Endodermal cell (in vitro differentiated cells): Measurements from ENCODE around the gene IL23A. TPM values are rescaled to one million over a fixed set of nuclear protein-coding genes. Genes with fewer than 3 reads are reported as not detected.

Experiments
- DNase-seq: peaks from one replicate; pipeline ENCODE4 v3.0.0-alpha.2; 2017
- H3K27ac ChIP-seq: 2 replicates; pipeline ENCODE4 v1.5.1; 2013; ENCODE audit warnings: mild to moderate bottlenecking, low read depth, low read length, moderate library complexity
- H3K27me3 ChIP-seq: 2 replicates; pipeline ENCODE4 v1.6.1; 2013; ENCODE audit warnings: mild to moderate bottlenecking, low read length, moderate library complexity; ENCODE audit not compliant: insufficient read depth, control insufficient read depth, poor library complexity, severe bottlenecking
- H3K36me3 ChIP-seq: 2 replicates; pipeline ENCODE4 v1.7.0; 2013; ENCODE audit warnings: mild to moderate bottlenecking, low read length, moderate library complexity; ENCODE audit not compliant: control insufficient read depth, insufficient read depth
- H3K4me1 ChIP-seq: one replicate; pipeline ENCODE4 v1.7.0; 2013; ENCODE audit warnings: low read length; ENCODE audit not compliant: control insufficient read depth, insufficient read depth
- H3K4me3 ChIP-seq: 2 replicates; pipeline ENCODE4 v1.5.1; 2013; ENCODE audit warnings: mild to moderate bottlenecking, low read length, moderate library complexity
- H3K9ac ChIP-seq: 2 replicates; pipeline ENCODE4 v1.6.1; 2013; ENCODE audit warnings: mild to moderate bottlenecking, low read length, moderate library complexity; ENCODE audit not compliant: poor library complexity, severe bottlenecking; ENCODE audit errors: extremely low read depth
- H3K9me3 ChIP-seq: 2 replicates; pipeline ENCODE4 v1.6.1; 2013; ENCODE audit warnings: mild to moderate bottlenecking, low read length, moderate library complexity; ENCODE audit not compliant: control insufficient read depth
- H3K27ac Mint-ChIP-seq: 2 replicates; pipeline ENCODE4 v1.8.0; 2020; ENCODE audit warnings: mixed read lengths
- H3K27me3 Mint-ChIP-seq: 2 replicates; pipeline ENCODE4 v1.8.0; 2021; ENCODE audit warnings: mild to moderate bottlenecking, mixed read lengths; ENCODE audit not compliant: insufficient read depth
- H3K36me3 Mint-ChIP-seq: 2 replicates; pipeline ENCODE4 v1.8.0; 2020; ENCODE audit warnings: low read depth, mixed read lengths
- H3K4me1 Mint-ChIP-seq: 2 replicates; pipeline ENCODE4 v1.8.0; 2020; ENCODE audit warnings: mixed read lengths
- H3K4me3 Mint-ChIP-seq: 2 replicates; pipeline ENCODE4 v1.8.0; 2020; ENCODE audit warnings: mild to moderate bottlenecking, moderate library complexity, mixed read lengths
- H3K9me3 Mint-ChIP-seq: 2 replicates; pipeline ENCODE4 v1.8.0; 2020; ENCODE audit warnings: mild to moderate bottlenecking, mixed read lengths
- CTCF ChIP-seq: fragments of 200-600 bp; sonication (generic); conservative IDR thresholded peaks from 2 replicates; pipeline ENCODE4 v1.5.0; 2021; ENCODE audit warnings: antibody characterized with exemption, mild to moderate bottlenecking
- WGBS, 2 experiments: methylation state at CpG; one replicate each; pipeline versions ENCODE4 v1.1.5 to v1.1.7; 2013; ENCODE audit warnings: missing lambda C conversion rate in 2 of 2, mixed read lengths in 1 of 2; ENCODE audit not compliant: insufficient coverage in 1 of 2, insufficient read length in 1 of 2; 5-methylcytosine and 5-hydroxymethylcytosine counted together
- total RNA-seq, 2 donors: library from RNA; stranded (reverse); fragmentation: NEBNext Ultra II Directional in 1 of 2; extraction: Animal tissue kit (Norgen Biotek cat#: 25700) in 1 of 2; gene quantifications; 2 replicates in 1 of 2; 3 replicates in 1 of 2; pipeline ENCODE4 v1.2.1, GENCODE V29; 2021

Gene IL23A
- total RNA-seq, 2 donors from 2014 or later = 4.6 to 10.4 TPM

GRCh38 chr12:56359851-56360767, 21.4 kb downstream of the IL23A start, which contains the start of gene STAT2:
STAT2 (minus strand) TSS chr12:56360107; CDS start chr12:56356571, 3,536 bp downstream.
- no peaks in the 10 kb centered on the region for H3K27me3 ChIP-seq
- TF ChIP-seq CTCF = no peak
- Mint-ChIP-seq H3K36me3 (peaks cover 8% of the 10 kb centered on the region), H3K9me3 (no peaks in the 10 kb centered on the region), H3K4me3 (peak within 1 kb of the TSS; percentile 88), H3K4me1 (peaks cover 6% of the 10 kb centered on the region), H3K27me3 (peaks cover 26% of the 10 kb centered on the region), H3K27ac (peak within 1 kb of the TSS; percentile 96)
- peak; percentile 100 for DNase-seq
- no peaks in the 10 kb centered on the region for H3K9me3 ChIP-seq
- no peaks in the 10 kb centered on the region for H3K4me1 ChIP-seq
- H3K36me3 ChIP-seq = peaks cover 12% of the 10 kb centered on the region
- no peak within 1 kb of the TSS for H3K27ac ChIP-seq
- H3K4me3 ChIP-seq = peak within 1 kb of the TSS; percentile 100
- H3K9ac ChIP-seq = peak within 1 kb of the TSS; percentile 74
- 0% methylated on average over 17 to 54 of the region's 54 CpGs for WGBS, 2 experiments

GRCh38 chr12:56361487-56362129, 22.9 kb downstream of the IL23A start:
- no peaks in the 10 kb centered on the region for H3K27me3 ChIP-seq
- Mint-ChIP-seq H3K4me1 (peaks cover 6% of the 10 kb centered on the region), H3K4me3 (peak overlapping the region; percentile 88), H3K9me3 (no peaks in the 10 kb centered on the region), H3K27ac (peak overlapping the region; percentile 96), H3K36me3 (no peaks in the 10 kb centered on the region), H3K27me3 (peaks cover 29% of the 10 kb centered on the region)
- H3K36me3 ChIP-seq = no peaks in the 10 kb centered on the region
- peak; percentile 43 for DNase-seq
- TF ChIP-seq CTCF = no peak
- H3K4me3 ChIP-seq = no peak overlapping the region
- H3K9ac ChIP-seq = no peak overlapping the region
- H3K4me1 ChIP-seq = no peaks in the 10 kb centered on the region
- no peak overlapping the region for H3K27ac ChIP-seq
- WGBS, 2 experiments = 81 to 88% methylated on average over 6 to 8 of the region's 8 CpGs
- no peaks in the 10 kb centered on the region for H3K9me3 ChIP-seq

- Histone ChIP-seq H3K4me1 (no peaks in the 10 kb centered on the region), H3K9ac (no peak within 1 kb of the TSS), H3K9me3 (no peaks in the 10 kb centered on the region), H3K27ac (no peak within 1 kb of the TSS), H3K36me3 (no peaks in the 10 kb centered on the region), H3K4me3 (no peak within 1 kb of the TSS), H3K27me3 (no peaks in the 10 kb centered on the region)
- H3K27me3 Mint-ChIP-seq = peaks cover 29% of the 10 kb centered on the region
- no peaks in the 10 kb centered on the region for H3K36me3 Mint-ChIP-seq
- H3K27ac Mint-ChIP-seq = no peak within 1 kb of the TSS
- peak; percentile 36 for DNase-seq
- 90 to 91% methylated on average over 10 of the region's 10 CpGs for WGBS, 2 experiments
- peak within 1 kb of the TSS; percentile 88 for H3K4me3 Mint-ChIP-seq
- H3K4me1 Mint-ChIP-seq = peaks cover 6% of the 10 kb centered on the region
- no peak for TF ChIP-seq CTCF
- H3K9me3 Mint-ChIP-seq = no peaks in the 10 kb centered on the region
Measured at GRCh38 chr12:56362130-56363059, 23.7 kb downstream of the IL23A start, which contains the start of gene APOF. APOF (minus strand) TSS chr12:56362857; CDS start chr12:56362745, 112 bp downstream.
